ENCODE measurements around the gene CHSY3. TPM values are rescaled to one million over a fixed set of nuclear protein-coding genes. Genes with fewer than 3 reads are reported as not detected.

The CHSY3 gene
- under 1 TPM; 0.52 to 0.96 (median 0.73) TPM for total RNA-seq
- long read RNA-seq, donor 1 = 0 reads
- long read RNA-seq, donor 2 = 0 reads

- DNase-seq = peak; percentile 80 to 89 (median 82)
- no peak for TF ChIP-seq CTCF (IDR thresholded peaks at IDR 0.05)
- intact Hi-C loops (cut with DNase I, micrococcal nuclease) = no loop called here
- Histone ChIP-seq H3K4me3 (peak within 1 kb of the TSS; percentile 14), H3K36me3 (ENCODE audit: low read depth) (no peaks in the 10 kb centered on the region), H3K4me1 (ENCODE audit: low read depth) (peaks cover 22% of the 10 kb centered on the region), H3K9me3 (no peaks in the 10 kb centered on the region)
- peak; percentile 96 for ATAC-seq
These were observed at the start of gene CHSY3 for GRCh38 chr5:129904102-129904666. Gene CHSY3, plus strand, starts transcription at chr5:129904465.

DNA sequence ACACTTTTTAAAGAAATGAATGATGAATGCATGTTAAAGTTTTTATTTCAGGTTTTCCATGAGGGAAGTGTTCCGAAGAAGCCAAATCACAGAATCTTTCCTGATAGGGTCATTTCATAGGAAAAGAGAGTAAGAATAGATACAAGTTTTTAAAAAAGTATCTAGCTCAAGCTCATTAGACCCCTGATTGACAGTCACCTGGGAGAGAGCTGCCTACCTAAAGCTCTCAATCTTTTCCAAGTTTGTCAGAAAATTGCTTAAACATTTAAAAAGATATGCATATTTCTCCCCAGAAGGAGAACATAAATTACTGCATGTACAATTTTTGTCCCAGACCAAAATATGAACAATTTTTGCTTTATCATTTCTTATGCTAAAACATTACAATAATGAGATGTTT, 47.9 kb upstream of the CHSY3 start:
- TF ChIP-seq CTCF (IDR thresholded peaks at IDR 0.05) = no peak
- H3K36me3 ChIP-seq (ENCODE audit: low read depth) = no peaks in the 10 kb centered on the region
- no peaks in the 10 kb centered on the region for H3K9me3 ChIP-seq
- no peak for DNase-seq
- H3K4me3 ChIP-seq = no peak overlapping the region
- intact Hi-C loops (cut with DNase I, micrococcal nuclease) = no loop called here
- no peak for ATAC-seq
- no peaks in the 10 kb centered on the region for H3K4me1 ChIP-seq (ENCODE audit: low read depth)

DNA sequence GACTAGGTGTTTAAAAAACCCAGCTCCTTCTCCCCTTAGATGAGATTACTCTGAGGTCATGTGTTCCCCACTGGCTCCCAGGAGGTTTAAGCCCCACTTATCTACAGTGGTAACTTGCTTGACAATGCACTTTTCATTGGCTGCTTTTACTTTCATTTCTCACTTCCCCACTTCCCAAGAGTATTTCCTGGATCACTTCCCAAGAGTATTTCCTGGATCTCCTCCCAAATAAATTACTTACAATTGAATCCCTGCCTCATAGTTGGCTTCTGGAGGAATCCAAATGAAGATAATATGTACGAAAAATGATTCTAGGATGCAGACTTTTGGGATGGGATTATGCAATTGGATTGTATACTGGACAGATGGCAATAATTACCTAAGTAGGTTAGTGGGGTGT, 47.1 kb upstream of the CHSY3 start:
- no peak for DNase-seq
- H3K4me3 ChIP-seq = no peak overlapping the region
- no peaks in the 10 kb centered on the region for H3K36me3 ChIP-seq (ENCODE audit: low read depth)
- no peak for TF ChIP-seq CTCF (IDR thresholded peaks at IDR 0.05)
- intact Hi-C loops (cut with DNase I, micrococcal nuclease) = no loop called here
- H3K9me3 ChIP-seq = no peaks in the 10 kb centered on the region
- H3K4me1 ChIP-seq (ENCODE audit: low read depth) = no peaks in the 10 kb centered on the region
- no peak for ATAC-seq

GRCh38 chr5:129858131-129858675, 46.1 kb upstream of the CHSY3 start:
- no peak for DNase-seq
- intact Hi-C loops (cut with DNase I, micrococcal nuclease) = no loop called here
- no peak overlapping the region for H3K4me3 ChIP-seq
- no peak for ATAC-seq
- TF ChIP-seq CTCF (IDR thresholded peaks at IDR 0.05) = no peak
- no peaks in the 10 kb centered on the region for H3K4me1 ChIP-seq (ENCODE audit: low read depth)
- H3K36me3 ChIP-seq (ENCODE audit: low read depth) = no peaks in the 10 kb centered on the region
- H3K9me3 ChIP-seq = no peaks in the 10 kb centered on the region

DNA sequence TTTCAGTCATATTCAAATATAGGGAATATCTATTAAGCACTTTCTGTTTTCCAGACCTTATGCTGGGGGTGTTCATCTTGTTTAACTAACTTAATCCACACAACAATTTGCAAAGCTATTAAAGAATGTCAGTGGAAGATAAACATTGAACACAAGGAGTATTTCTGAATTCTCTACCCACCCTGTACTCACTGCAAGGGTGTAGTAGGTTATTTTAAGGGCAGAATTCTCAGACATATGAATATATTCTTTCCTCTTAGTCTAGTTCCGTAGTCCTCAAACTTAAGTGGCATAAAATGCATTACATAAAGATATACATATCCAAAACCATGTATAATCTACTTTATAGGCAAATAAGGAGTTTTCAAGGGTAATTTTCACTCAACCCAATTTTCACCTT, 19.9 kb upstream of the CHSY3 start:
- intact Hi-C loops (cut with DNase I, micrococcal nuclease) = no loop called here
- Histone ChIP-seq H3K9me3 (no peaks in the 10 kb centered on the region), H3K36me3 (ENCODE audit: low read depth) (no peaks in the 10 kb centered on the region), H3K4me3 (no peak overlapping the region), H3K4me1 (ENCODE audit: low read depth) (no peaks in the 10 kb centered on the region)
- no peak for DNase-seq
- TF ChIP-seq CTCF (IDR thresholded peaks at IDR 0.05) = no peak
- no peak for ATAC-seq
